Germinal center (tissue), 1 donor: ENCODE measurements around the gene SH3GL1.

Experiments used
- DNase-seq: peaks from one replicate; pipeline ENCODE4 v3.0.0; 2012; ENCODE audit warnings: mixed read lengths, low spot score

Gene SH3GL1, protein sequence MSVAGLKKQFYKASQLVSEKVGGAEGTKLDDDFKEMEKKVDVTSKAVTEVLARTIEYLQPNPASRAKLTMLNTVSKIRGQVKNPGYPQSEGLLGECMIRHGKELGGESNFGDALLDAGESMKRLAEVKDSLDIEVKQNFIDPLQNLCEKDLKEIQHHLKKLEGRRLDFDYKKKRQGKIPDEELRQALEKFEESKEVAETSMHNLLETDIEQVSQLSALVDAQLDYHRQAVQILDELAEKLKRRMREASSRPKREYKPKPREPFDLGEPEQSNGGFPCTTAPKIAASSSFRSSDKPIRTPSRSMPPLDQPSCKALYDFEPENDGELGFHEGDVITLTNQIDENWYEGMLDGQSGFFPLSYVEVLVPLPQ

GRCh38 chr19:4400135-4400936 is at the start of gene SH3GL1:
Gene SH3GL1, minus strand, starts transcription at chr19:4400547. Its CDS starts 179 bp downstream, at chr19:4400368.
- DNase-seq = peak; percentile 92

GRCh38 chr19:4449639-4450028 is 49.3 kb upstream of the SH3GL1 start:
- no peak for DNase-seq

DNA sequence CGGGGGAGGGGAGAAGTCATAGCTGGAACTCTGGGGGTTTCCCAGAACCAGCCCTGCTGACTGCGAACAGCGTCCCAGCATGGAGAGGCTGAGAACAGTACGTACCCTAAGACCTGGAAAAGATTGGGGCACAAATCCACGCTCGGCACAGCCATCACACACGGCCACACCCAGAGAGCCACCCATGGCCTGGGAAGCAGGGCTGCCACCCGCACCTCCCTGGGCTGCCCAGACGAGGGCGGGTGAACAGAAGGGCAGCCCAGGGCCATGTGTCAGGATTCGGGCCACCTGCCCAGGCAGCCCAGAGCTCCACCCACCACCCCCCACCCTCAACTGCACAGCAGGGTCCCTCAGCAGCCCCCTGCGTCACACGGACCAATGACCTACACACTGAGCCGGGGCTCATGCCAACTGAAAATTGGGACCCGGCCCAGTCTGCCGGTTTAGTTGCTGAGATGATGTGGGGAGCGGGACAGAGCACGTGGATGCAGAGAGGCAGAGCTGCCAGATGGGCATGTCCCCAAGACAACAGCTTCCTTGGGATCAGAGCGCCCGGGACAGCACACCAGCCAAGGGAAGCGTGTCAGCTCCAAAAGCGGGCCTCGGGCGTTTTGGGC is 48.8 kb upstream of the SH3GL1 start:
- DNase-seq = no peak

DNA sequence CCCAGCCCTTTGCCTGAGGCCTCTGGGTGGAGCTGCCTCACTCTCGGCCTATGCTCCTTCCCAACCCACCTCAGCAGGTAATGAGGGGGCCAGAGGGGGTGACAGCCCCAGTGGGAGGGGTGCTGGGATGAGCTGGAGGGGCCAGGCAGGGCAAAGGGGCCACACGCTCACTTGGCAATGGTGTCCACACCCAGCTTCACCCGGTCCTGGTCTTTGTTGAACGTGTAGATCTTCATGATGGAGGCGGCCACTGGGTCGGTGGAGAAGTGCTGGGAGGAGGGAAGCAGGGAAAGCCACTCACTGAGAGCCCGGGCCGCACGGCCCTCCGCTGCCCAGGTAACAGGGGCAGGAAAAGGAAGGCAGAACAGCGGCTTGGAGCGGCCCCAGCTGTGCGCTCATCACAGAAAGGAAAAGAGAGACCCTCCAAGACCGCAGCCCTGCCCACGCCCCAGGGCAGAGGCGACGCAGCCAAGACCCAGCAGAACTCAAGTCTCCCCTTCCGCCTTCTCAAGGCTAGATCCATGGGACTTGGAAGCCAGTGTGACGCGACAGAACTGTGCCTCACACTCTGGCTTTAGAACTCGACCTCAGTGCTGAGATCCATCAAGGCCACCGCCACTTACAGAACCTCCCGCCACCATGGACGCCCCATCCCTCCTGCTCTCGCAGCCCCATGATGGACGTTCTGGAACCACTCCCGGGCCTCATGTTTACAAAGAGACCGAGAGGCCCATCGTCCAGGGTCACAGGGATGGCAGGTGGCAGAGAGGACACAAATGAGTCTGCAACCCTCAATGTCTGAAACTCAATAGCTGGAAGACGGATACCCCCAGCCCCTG is 48.0 kb upstream of the SH3GL1 start:
- no peak for DNase-seq

DNA sequence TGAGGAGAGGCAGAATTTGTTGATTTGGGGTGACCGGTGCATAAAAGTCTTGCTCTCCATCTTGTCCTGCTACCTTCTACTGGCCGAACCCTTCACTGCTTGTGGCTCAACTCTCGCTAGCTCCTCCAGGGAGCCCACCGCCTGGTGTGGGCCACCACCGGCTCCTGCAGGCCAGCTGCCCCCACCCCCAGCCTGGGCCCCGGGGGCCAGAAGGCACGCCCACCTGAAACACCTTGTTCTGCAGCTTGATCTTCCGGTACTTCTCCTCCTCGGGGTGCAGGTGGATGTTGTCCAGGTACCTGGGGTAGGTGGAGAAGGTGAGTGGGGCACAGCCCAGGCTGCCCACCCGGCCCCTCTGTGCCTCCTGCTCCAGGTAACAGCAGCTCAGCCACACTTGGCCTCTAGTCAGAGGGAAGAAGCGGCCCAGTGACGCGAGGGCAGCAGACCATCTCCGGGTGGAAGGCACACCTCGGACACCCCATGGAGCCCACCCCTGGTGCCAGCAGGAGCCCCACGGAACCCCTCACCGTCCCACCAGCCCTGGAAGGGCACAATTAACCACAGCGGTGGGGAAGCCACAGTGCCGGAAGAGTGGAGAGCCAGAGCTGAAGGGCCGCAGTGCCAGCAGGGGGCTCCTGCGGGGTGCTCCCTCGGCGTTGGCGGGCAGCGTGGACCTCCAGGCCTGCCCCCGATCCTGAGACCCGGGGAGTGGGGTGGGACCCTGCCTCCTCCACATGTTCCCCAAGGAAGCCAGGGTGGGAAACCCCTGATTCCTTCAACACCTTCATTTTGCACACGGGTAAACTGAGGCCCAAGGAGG is 47.2 kb upstream of the SH3GL1 start:
- no peak for DNase-seq

- no peak for DNase-seq
Measured at GRCh38 chr19:4446704-4447200, 46.4 kb upstream of the SH3GL1 start.

GRCh38 chr19:4445963-4446703 is 45.8 kb upstream of the SH3GL1 start:
- DNase-seq = no peak

- DNase-seq = no peak
Measured at GRCh38 chr19:4444765-4445741, 44.7 kb upstream of the SH3GL1 start.

- DNase-seq = no peak
Measured at GRCh38 chr19:4443966-4444764, 43.8 kb upstream of the SH3GL1 start.

- DNase-seq = no peak
Measured at GRCh38 chr19:4443188-4443587, 42.8 kb upstream of the SH3GL1 start.

DNA sequence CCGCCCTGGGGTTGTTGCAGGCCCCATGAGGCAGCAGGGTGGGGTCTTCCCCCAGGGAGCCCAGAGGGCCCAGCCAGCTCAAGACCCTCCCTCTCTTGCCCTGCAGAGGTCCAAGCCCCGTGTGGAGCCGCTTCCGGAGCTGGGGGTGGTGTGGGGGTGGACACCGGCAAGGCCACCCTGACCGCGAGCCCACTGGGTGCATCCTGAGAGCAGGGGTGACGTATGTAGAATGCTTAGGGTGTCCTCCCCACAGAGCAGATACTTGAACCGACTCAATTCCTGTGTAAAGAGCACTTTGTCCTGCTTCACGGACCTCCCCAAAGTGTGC is 42.4 kb upstream of the SH3GL1 start:
- DNase-seq = no peak

GRCh38 chr19:4441994-4442818 is 41.9 kb upstream of the SH3GL1 start:
- DNase-seq = no peak

- DNase-seq = no peak
Measured at GRCh38 chr19:4439243-4439642, 38.9 kb upstream of the SH3GL1 start.

GRCh38 chr19:4437103-4437502 is 36.8 kb upstream of the SH3GL1 start:
- no peak for DNase-seq

DNA sequence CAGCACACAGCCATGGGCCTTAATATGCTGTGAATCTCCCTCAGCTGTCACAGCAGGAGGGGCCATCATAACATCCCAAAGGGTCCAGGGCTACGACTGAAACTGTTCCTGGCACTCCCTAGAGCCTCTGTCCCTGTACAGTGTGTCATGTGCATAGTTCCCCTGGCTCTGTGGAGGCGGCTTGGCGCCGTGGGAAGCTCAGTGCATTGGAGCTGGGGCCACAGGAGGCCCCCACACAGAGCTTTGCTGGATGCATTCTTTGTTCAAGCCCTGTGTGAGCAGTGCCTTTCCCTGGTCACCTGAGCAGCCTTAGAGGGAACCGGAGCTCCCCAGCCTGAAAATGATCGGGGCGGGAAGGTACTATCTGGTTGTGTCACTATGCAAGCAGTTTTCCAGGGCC is 35.9 kb upstream of the SH3GL1 start:
- DNase-seq = no peak

- no peak for DNase-seq
Measured at GRCh38 chr19:4434391-4434790, 34.0 kb upstream of the SH3GL1 start.

DNA sequence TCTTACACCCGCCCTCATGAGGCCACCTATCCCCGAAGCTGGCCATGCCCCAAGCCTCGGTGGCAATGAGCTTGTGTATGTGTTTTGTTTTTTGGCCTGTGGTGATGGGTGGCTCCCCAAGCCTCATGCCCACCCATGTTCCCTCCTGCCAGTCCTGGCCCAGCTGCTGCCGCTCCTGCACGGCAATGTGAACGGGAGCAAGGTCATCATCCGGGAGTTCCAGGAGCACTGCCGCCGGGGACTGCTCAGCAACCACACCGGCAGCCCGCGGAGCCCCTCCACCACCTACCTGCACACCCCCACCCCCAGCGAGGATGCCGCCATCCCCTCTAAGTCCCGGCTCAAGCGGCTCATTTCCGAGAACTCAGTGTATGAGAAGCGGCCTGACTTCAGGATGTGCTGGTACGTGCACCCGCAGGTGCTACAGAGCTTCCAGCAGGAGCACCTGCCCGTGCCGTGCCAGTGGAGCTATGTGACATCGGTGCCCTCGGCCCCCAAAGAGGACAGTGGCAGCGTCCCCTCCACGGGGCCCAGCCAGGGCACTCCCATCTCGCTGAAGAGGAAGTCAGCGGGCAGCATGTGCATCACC is 32.7 kb upstream of the SH3GL1 start:
- DNase-seq = no peak
